ENCODE data around the gene ANKRD2. TPM values are rescaled to one million over a fixed set of nuclear protein-coding genes. Genes with fewer than 3 reads are reported as not detected.
A peak's percentile ranks its signal among the peaks of the same experiment; 100 is the strongest.

The ANKRD2 gene
- total RNA-seq, 1 experiment from 2014 or later, result 3.1 TPM

GRCh38 chr10:97590748-97591495, 18.3 kb downstream of the ANKRD2 start:
- DNase-seq (ENCODE audit: extremely low read depth, low read depth), result no peak

- no peak for DNase-seq (ENCODE audit: extremely low read depth, low read depth)
Measured at GRCh38 chr10:97593421-97593820, 20.8 kb downstream of the ANKRD2 start.

DNA sequence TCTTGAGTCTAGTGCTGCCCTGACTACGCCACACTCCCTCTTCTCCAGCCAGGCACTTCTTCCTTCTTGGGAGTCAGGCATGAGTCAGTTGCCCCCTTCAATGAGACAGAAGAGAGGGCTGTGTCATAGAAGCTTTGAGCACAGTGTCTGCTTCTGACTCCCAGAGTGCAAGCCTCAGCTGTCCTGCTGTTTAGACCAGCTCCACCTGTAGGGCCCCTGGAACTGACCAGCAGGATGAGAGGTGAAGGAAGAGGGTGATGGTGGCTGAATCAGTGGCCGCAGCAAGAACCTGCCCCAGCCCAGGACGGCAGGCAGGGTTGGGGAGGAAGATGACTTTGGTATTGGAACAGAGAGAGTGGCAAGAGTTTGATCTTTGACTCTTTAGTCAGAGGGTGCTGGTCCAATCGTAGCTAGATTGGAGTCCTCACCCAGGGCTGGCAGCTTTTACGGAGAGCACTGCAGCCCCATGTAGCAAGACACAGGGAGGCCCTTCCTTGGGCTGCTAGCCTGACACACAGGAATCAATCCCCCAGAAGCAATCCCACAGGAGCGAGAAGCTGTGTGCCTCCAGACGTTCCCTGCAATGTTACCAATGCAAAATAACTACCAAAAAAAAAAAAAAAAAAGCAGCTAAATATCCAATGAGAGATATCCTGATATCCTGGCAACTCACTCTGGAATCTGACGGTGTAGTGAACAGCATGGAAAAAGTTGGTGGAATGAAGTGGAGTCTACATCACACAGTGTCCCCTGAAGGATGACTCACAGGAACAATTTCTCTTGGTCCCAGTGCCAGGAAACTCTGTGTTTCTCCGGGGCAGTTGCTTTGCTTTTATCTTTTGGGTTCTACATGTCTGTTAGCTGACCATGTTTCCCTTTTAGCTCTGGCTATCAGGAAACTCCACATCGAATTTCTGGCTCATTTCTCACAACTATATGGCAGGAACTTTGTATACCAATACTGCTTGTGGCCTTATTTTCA, 23.8 kb downstream of the ANKRD2 start:
- peak; percentile 32 for DNase-seq (ENCODE audit: extremely low read depth, low read depth)

DNA sequence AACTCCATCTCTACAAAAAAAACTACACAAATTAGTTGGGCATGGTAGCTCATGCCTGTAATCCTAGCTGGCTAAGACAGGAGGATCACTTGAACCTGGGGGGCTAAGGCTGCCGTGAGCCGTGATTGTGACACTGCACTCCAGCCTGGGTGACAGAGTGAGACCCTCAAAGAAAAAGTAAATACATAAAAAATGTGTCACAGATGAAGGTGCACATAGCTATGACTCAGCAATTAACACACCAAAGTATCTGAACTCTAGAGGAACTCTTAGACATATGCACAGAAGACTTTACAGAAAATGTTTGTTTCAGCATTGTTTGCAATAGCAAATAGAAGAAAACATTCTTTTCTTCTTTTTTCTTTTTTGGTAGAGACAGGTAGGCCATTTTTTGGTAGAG, 25.2 kb downstream of the ANKRD2 start:
- no peak for DNase-seq (ENCODE audit: extremely low read depth, low read depth)

- DNase-seq (ENCODE audit: extremely low read depth, low read depth), result no peak
Measured at GRCh38 chr10:97598407-97599271, 26.1 kb downstream of the ANKRD2 start.

- DNase-seq (ENCODE audit: extremely low read depth, low read depth), result no peak
Measured at GRCh38 chr10:97599272-97599619, 26.7 kb downstream of the ANKRD2 start.

DNA sequence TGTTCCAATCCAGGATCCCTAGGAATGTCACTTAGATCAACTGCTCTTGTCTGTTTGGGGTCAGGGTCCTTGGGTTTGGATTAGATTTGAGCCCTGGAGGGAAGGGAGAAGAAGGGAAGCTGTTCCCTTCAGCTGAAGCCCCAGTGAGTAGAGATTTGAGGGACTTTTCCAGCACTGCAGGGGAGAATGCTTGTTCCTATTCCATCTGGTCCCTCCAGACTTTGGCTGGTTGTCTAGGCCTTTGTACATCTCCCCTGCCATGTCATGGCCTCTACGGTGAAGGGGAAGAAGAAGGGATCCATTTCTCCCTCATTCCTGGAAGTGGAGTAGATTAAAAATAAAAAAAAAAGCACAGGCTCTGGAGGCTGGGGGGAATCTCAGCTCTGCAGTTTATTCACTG, 28.0 kb downstream of the ANKRD2 start:
- no peak for DNase-seq (ENCODE audit: extremely low read depth, low read depth)

DNA sequence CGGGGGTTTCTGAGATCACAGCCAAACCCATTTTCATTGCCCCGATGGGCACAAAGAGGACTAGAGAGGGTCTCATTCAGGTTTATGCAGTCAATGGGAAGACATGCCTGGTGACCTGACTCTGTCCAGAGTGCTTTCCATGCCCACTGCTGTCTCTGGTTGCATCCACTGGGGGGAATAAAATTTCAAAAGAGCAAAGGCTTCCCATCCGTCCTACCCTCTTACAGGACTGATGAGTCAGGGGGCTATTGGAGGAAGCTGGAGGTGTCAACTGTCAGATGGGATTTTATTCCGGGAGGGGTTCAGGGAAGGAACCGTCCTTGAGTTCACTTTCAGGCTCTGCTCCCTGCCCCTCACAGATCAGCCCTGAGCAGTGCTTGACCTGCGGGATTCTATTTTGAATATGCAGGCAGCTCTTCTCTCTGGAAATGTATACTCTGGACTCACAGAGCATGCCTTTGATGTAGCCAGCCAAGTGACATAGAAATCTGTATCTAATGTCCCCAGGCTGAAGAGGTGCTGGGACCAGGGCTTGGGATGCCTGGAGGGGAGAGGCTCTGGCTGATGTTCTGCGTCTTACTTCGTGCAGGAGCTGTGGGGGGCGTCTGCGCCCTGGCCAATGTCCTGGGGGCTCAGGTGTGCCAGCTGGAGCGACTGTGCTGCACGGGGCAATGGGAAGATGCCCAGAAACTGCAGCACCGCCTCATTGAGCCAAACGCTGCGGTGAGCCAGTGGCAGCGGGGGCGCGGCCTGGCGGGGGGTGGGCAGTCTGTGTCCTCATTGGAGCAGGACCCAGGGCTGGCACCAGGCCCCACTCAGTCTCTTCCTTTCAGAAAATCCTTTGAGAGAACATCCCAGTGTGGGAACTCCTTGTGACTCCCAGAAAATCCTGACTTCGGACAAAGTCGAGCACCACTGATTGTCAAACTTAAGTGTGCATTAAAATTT, 29.0 kb downstream of the ANKRD2 start:
- no peak for DNase-seq (ENCODE audit: extremely low read depth, low read depth)

GRCh38 chr10:97607095-97607636, 34.6 kb downstream of the ANKRD2 start:
- no peak for DNase-seq (ENCODE audit: extremely low read depth, low read depth)

DNA sequence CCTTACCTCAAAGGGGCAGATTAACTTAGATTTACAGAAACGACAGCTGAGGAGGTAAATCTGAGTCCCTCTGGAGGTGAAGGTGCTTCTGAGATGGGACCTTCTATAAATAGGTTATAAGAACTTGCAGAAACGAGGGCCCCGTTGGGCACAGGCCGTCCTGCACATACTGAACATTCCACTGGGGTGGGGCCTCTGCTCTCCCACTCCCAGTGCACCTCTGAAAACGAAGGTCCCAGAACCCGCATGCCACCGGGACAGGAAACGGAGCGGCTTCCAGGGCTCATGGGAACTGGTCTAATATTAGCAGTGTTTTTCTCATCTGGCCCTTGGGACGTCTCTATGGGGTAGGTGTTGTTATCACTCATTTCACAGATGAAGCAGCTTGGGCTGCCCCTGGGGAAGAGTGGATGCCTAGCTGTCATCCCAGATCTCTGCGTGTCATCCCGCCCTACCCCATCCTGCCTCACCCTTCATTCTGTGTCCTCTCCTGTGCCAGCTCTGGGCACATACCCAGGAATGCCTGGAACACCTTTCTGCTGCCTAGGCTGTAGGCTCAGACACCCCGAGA, 36.5 kb downstream of the ANKRD2 start:
- DNase-seq (ENCODE audit: extremely low read depth, low read depth), result no peak

DNA sequence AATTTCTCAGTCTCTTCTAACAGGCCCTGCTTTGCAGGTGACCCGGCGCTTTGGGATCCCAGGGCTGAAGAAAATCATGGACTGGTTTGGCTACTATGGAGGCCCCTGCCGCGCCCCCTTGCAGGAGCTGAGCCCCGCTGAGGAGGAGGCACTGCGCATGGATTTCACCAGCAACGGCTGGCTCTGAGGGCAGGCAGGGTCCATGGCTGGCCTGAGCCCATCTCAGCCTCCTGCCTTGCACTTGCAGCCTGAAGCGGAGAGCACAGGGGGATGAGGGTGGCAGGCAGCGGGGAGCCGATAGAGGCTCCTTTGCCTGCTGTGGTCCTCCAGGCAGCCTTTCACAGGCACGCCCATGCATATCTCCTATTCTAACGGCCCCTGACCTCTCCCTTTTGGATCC, 38.9 kb downstream of the ANKRD2 start:
- DNase-seq (ENCODE audit: extremely low read depth, low read depth), result no peak

- DNase-seq (ENCODE audit: extremely low read depth, low read depth), result peak; percentile 53
Measured at GRCh38 chr10:97612386-97612785, 39.8 kb downstream of the ANKRD2 start.

GRCh38 chr10:97618285-97618684, 45.7 kb downstream of the ANKRD2 start:
- DNase-seq (ENCODE audit: extremely low read depth, low read depth), result no peak

DNA sequence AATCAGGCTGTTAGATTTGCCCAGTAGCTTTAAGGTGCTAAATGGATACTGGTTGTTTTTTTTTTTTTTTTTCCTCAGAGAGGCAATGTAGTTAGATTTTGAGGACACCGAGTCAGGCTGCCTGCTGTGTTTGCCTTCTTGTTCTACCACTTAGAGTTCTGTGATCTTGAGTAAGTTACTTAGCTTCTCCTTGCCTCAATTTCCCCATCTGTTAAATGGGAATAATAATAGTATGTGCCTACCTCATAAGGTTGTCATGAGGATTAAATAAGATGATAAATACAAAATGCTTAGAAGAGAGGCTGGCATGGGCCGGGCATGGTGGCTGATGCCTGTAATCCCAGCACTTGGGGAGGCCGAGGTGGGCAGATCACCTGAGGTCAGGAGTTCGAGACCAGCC, 46.2 kb downstream of the ANKRD2 start:
- no peak for DNase-seq (ENCODE audit: extremely low read depth, low read depth)

DNA sequence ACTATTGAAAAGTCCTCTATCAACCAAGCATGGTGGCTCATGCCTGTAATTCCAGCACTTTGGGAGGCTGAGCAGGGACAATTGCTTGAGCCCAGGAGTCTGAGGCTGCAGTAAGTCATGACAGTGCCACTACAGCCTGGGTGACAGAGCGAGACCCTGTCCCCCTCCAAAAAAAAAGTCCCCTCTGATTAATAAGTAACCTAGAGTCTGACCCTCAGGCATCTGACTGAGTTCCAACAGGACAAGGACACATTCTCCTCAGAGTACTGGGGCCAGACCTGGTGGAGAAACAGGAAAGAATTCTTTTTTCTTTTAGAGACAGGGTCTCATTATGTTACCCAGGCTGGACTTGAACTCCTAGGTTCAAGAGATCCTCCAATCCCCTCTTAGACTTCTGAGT, 50.7 kb downstream of the ANKRD2 start:
- DNase-seq (ENCODE audit: extremely low read depth, low read depth), result no peak

DNA sequence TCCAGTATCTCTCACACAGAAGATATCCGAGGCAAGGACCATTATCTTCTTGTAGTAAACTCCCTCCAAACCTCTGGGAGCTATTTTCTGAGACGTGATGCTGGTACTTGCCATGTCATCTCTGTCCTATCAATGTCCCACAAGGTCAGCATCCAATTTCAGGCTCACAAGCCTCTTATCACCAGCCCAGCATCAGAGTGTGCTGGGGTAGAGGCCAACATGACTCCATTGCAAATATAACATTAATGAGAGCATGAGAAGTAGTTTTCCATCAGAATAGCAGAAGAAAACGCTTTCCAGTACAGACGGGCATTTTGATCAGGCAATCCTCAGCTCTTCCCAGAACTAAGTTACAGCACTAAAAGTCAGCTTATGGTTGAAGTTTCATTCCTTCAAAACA, 55.2 kb downstream of the ANKRD2 start:
- no peak for DNase-seq (ENCODE audit: extremely low read depth, low read depth)

DNA sequence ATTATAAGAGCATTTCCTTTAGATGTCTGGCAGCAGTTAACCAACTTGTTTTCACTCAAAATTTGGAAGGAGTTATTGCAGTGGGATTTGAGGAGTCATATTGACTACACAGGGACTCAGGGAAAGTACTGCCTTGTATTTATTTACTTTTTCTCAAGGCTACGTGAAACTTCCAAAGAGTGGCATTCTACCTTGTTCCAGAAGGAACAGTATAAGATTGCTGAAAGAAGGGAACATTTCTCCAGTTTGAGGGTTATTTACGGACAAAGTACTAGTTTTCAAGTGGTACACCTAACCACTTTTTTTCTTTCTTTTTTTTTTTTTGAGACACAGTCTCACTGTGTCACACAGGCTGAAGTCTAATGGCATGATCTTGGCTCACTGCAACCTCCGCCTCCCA, 55.6 kb downstream of the ANKRD2 start:
- DNase-seq (ENCODE audit: extremely low read depth, low read depth), result no peak

- DNase-seq (ENCODE audit: extremely low read depth, low read depth), result no peak
Measured at GRCh38 chr10:97629289-97629688, 56.7 kb downstream of the ANKRD2 start.

DNA sequence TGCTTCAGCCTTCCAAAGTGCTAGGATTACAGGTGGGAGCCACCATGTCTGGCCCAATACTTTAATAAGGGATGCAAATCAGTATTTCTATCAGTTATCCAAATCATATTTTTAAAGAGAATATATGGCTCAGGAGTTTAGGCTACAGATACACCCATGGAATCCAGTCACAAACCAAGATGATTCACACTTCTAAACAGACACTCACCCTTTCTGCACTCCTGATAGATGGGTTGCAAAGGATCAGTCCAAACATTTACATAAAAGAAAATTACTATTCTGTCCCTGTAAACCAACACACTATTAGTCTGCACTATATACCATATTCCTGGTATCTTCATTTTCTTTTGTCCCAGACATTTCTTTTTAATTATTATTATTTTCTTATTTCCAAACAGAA, 58.5 kb downstream of the ANKRD2 start:
- no peak for DNase-seq (ENCODE audit: extremely low read depth, low read depth)

Data from NCI-H460 (cell line).